ENCODE measurements around the gene PFKFB3.

DNA sequence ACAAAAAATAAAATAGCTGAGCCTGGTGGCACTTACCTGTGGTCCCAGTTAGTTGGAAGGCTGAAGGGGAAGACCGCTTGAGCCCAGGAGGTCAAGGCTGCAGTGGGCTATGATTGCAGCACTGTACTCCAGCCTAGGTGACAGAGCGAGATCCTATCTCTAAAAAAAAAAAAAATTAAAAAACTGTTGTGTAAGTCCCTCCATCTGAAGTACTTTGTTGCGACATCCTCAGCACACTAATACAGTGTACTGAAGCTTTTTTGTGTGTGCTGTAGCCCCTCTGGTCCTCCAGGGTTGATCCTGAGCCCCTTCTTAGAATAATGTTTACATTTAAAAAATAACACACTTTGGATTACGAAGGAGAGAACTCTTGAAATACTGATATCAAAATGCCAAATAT lies 71.3 kb downstream of the PFKFB3 start:
- TF ChIP-seq CTCF (IDR thresholded peaks at IDR 0.05) (no peak), POLR2A (IDR thresholded peaks at IDR 0.05) (no peak), EP300 (IDR thresholded peaks at IDR 0.05) (no peak), POLR2AphosphoS5 (IDR thresholded peaks at IDR 0.05) (no peak)

Measured in sigmoid colon (tissue), 4 donors.